ENCODE data around the gene GABPB2.
A peak's percentile ranks its signal among the peaks of the same experiment; 100 is the strongest.

The GABPB2 gene

DNA sequence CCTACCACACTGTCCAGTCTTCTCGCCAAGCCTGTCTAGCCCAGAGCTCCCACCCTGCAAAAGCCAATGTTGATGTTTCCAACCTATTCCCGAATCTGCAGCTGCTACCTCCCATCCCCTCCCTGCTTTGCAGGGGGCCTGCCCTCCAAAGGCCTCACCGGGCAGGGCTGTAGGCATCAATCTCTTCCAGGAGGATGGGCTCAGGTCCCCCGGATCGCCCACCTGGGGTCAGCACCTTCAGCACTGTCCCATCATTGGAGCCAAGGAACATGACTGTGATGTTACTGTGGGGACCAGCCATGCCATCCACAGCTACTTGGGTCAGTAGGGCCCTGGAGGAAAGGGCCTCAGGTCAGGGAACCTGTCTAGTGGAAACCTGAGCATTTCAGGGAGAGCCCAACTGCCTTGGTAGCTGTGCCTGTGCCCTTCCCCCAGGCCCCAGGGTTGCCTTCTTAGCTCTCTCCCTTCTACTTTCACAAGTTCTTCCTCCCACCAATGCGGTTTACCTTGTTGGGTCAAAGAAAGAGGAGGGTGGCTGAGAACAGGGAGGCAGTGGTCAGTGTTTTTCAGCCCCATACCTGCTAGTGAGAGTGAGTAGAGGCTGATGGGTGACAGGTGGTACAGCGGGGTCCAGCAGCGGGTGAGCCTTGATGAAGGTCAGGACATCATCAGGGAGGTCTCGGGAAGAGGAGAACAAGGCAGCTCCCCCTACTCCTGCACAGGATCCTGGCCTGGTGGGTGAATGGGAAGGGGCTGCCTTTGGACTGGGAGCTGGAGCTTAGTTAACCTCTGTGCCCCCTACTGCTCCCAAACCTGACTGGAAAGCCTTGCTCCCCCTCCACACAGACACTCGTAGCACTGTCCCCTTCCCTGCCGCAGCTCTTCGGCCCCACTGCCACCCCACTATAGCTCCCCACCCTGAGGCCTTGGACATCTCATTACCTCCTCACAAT, 65.1 kb downstream of the GABPB2 start:
- Histone ChIP-seq H2BK12ac (ENCODE audit: low read length in 2 of 2) (no peak overlapping the region), H2BK120ac (ENCODE audit: low read depth, low read length) (no peak overlapping the region), H4K91ac (ENCODE audit: low read length) (no peak overlapping the region), H3K79me1 (replicated peaks; ENCODE audit: low read length, poor library complexity, severe bottlenecking) (no peaks in the 10 kb centered on the region), H3K36me3 (ENCODE audit: control insufficient read depth in 1 of 2, insufficient read depth in 2 of 2, low read depth in 1 of 2, low read length in 2 of 2) (peaks cover 6 to 67% of the 10 kb centered on the region in 2 experiments), H4K8ac (ENCODE audit: low read length) (no peak overlapping the region), H3K18ac (ENCODE audit: low read depth in 1 of 2, low read length in 2 of 2) (no peak overlapping the region), H2AFZ (ENCODE audit: low read depth, low read length) (no peak overlapping the region), H3K27ac (ENCODE audit: low read length, poor library complexity, severe bottlenecking) (no peak overlapping the region), H2BK15ac (ENCODE audit: low read depth, poor library complexity, severe bottlenecking) (no peak overlapping the region), H3K9ac (ENCODE audit: low read length) (no peak overlapping the region), H3K4me2 (ENCODE audit: low read length, poor library complexity, severe bottlenecking) (no peak overlapping the region), H3K4me1 (ENCODE audit: control insufficient read depth, insufficient read depth, low read depth, low read length) (peaks cover 7% of the 10 kb centered on the region), H3K27me3 (ENCODE audit: control insufficient read depth in 1 of 2, insufficient read depth in 1 of 2, low read length in 2 of 2) (peaks cover 0 to 17% of the 10 kb centered on the region in 2 experiments), H3K23ac (ENCODE audit: low read length in 2 of 2) (no peak overlapping the region), H3K4me3 (ENCODE audit: insufficient read depth in 1 of 2, low read depth in 1 of 2, low read length in 2 of 2) (no peak overlapping the region), H3K14ac (ENCODE audit: low read length in 2 of 2) (no peak overlapping the region), H2AK5ac (ENCODE audit: low read length, severe bottlenecking) (no peak overlapping the region), H2BK5ac (ENCODE audit: low read depth, low read length, poor library complexity, severe bottlenecking) (no peak overlapping the region), H3K9me3 (ENCODE audit: control insufficient read depth, low read length) (no peaks in the 10 kb centered on the region), H3K4ac (ENCODE audit: low read depth in 1 of 2, low read length in 2 of 2) (no peak overlapping the region)
- DNase-seq = no peak
- 89% methylated on average over 12 of the region's 12 CpGs for WGBS

- Histone ChIP-seq H3K79me1 (replicated peaks; ENCODE audit: low read length, poor library complexity, severe bottlenecking) (no peaks in the 10 kb centered on the region), H3K14ac (ENCODE audit: low read length in 2 of 2) (no peak overlapping the region), H2AK5ac (ENCODE audit: low read length, severe bottlenecking) (no peak overlapping the region), H3K9ac (ENCODE audit: low read length) (no peak overlapping the region), H2BK12ac (ENCODE audit: low read length in 2 of 2) (no peak overlapping the region), H3K27ac (ENCODE audit: low read length, poor library complexity, severe bottlenecking) (no peak overlapping the region), H3K4me2 (ENCODE audit: low read length, poor library complexity, severe bottlenecking) (no peak overlapping the region), H3K4ac (ENCODE audit: low read depth in 1 of 2, low read length in 2 of 2) (no peak overlapping the region), H3K23ac (ENCODE audit: low read length in 2 of 2) (no peak overlapping the region), H4K91ac (ENCODE audit: low read length) (no peak overlapping the region), H3K27me3 (ENCODE audit: control insufficient read depth in 1 of 2, insufficient read depth in 1 of 2, low read length in 2 of 2) (no peaks in the 10 kb centered on the region), H2BK5ac (ENCODE audit: low read depth, low read length, poor library complexity, severe bottlenecking) (no peak overlapping the region), H2BK15ac (ENCODE audit: low read depth, poor library complexity, severe bottlenecking) (no peak overlapping the region), H3K36me3 (ENCODE audit: control insufficient read depth in 1 of 2, insufficient read depth in 2 of 2, low read depth in 1 of 2, low read length in 2 of 2) (peaks cover 6 to 64% of the 10 kb centered on the region in 2 experiments), H3K9me3 (ENCODE audit: control insufficient read depth, low read length) (no peaks in the 10 kb centered on the region), H2BK120ac (ENCODE audit: low read depth, low read length) (no peak overlapping the region), H4K8ac (ENCODE audit: low read length) (no peak overlapping the region), H3K4me1 (ENCODE audit: control insufficient read depth, insufficient read depth, low read depth, low read length) (peaks cover 3% of the 10 kb centered on the region), H2AFZ (ENCODE audit: low read depth, low read length) (no peak overlapping the region), H3K4me3 (ENCODE audit: insufficient read depth in 1 of 2, low read depth in 1 of 2, low read length in 2 of 2) (no peak overlapping the region), H3K18ac (ENCODE audit: low read depth in 1 of 2, low read length in 2 of 2) (no peak overlapping the region)
- 82% methylated on average over 5 of the region's 7 CpGs for WGBS
- no peak for DNase-seq
These were observed 67.2 kb downstream of the GABPB2 start for GRCh38 chr1:151137789-151138188.

DNA sequence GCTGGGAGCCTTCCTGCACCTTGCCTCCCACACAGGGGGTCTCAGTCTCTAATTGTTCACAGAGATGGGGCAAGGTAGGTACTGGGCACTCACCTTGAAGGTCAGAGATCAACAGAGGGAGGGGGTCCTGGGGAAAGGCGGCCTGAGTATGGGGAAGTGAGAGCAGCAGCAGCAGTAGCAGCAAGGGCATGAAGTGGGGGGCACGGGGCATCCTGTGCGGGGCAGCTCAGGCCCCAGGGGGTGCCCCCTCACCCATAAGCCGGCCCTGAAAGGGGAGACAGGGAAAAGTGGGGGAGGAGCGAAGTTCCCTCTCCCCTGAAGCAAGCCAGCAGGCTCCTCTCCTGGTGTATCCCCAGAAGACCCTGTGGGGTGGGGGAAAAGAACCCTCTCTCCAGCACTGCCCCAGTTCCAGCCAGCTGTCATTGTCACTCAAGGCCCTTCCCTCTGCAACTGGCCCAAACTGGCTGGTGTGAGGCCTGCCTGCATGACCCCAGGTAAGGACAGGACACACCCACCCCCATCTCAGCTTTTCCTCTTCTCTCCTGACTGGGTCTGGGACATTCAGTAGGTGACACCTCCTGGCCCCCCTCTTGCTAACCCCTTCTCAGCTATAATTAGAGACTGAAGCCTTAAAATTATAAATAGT, 72.0 kb downstream of the GABPB2 start:
- Histone ChIP-seq H3K18ac (ENCODE audit: low read depth in 1 of 2, low read length in 2 of 2) (no peak overlapping the region), H3K9ac (ENCODE audit: low read length) (no peak overlapping the region), H2AK5ac (ENCODE audit: low read length, severe bottlenecking) (no peak overlapping the region), H2BK12ac (ENCODE audit: low read length in 2 of 2) (no peak overlapping the region), H3K79me1 (replicated peaks; ENCODE audit: low read length, poor library complexity, severe bottlenecking) (peaks cover 3% of the 10 kb centered on the region), H2AFZ (ENCODE audit: low read depth, low read length) (no peak overlapping the region), H3K27me3 (ENCODE audit: control insufficient read depth in 1 of 2, insufficient read depth in 1 of 2, low read length in 2 of 2) (peaks cover 8 to 21% of the 10 kb centered on the region in 2 experiments), H2BK5ac (ENCODE audit: low read depth, low read length, poor library complexity, severe bottlenecking) (no peak overlapping the region), H3K9me3 (ENCODE audit: control insufficient read depth, low read length) (no peaks in the 10 kb centered on the region), H3K4me3 (ENCODE audit: insufficient read depth in 1 of 2, low read depth in 1 of 2, low read length in 2 of 2) (no peak overlapping the region), H3K14ac (ENCODE audit: low read length in 2 of 2) (no peak overlapping the region), H3K36me3 (ENCODE audit: control insufficient read depth in 1 of 2, insufficient read depth in 2 of 2, low read depth in 1 of 2, low read length in 2 of 2) (peaks cover 0 to 24% of the 10 kb centered on the region in 2 experiments), H4K8ac (ENCODE audit: low read length) (no peak overlapping the region), H4K91ac (ENCODE audit: low read length) (no peak overlapping the region), H3K4ac (ENCODE audit: low read depth in 1 of 2, low read length in 2 of 2) (peak overlapping the region in 1 of 2 experiments; percentile 47), H3K4me2 (ENCODE audit: low read length, poor library complexity, severe bottlenecking) (no peak overlapping the region), H3K27ac (ENCODE audit: low read length, poor library complexity, severe bottlenecking) (no peak overlapping the region), H2BK15ac (ENCODE audit: low read depth, poor library complexity, severe bottlenecking) (no peak overlapping the region), H3K23ac (ENCODE audit: low read length in 2 of 2) (peak overlapping the region in 1 of 2 experiments; percentile 26), H3K4me1 (ENCODE audit: control insufficient read depth, insufficient read depth, low read depth, low read length) (peaks cover 22% of the 10 kb centered on the region), H2BK120ac (ENCODE audit: low read depth, low read length) (no peak overlapping the region)
- DNase-seq = no peak
- 98% methylated on average over 3 of the region's 5 CpGs for whole genome bisulfite sequencing

GRCh38 chr1:151143057-151143435, 72.5 kb downstream of the GABPB2 start:
- no peak overlapping the region for H2BK15ac ChIP-seq (ENCODE audit: low read depth, poor library complexity, severe bottlenecking)
- H2BK5ac ChIP-seq (ENCODE audit: low read depth, low read length, poor library complexity, severe bottlenecking) = no peak overlapping the region
- H3K27ac ChIP-seq (ENCODE audit: low read length, poor library complexity, severe bottlenecking) = no peak overlapping the region
- no peak overlapping the region for H2AK5ac ChIP-seq (ENCODE audit: low read length, severe bottlenecking)
- no peak overlapping the region for H3K4ac ChIP-seq (ENCODE audit: low read depth in 1 of 2, low read length in 2 of 2)
- H3K23ac ChIP-seq (ENCODE audit: low read length in 2 of 2) = no peak overlapping the region
- H2BK12ac ChIP-seq (ENCODE audit: low read length in 2 of 2) = no peak overlapping the region
- H3K14ac ChIP-seq (ENCODE audit: low read length in 2 of 2) = no peak overlapping the region
- no peak overlapping the region for H3K4me2 ChIP-seq (ENCODE audit: low read length, poor library complexity, severe bottlenecking)
- H4K8ac ChIP-seq (ENCODE audit: low read length) = no peak overlapping the region
- H3K27me3 ChIP-seq (ENCODE audit: control insufficient read depth in 1 of 2, insufficient read depth in 1 of 2, low read length in 2 of 2) = peaks cover 8 to 21% of the 10 kb centered on the region in 2 experiments
- no peak overlapping the region for H2AFZ ChIP-seq (ENCODE audit: low read depth, low read length)
- peaks cover 0 to 19% of the 10 kb centered on the region in 2 experiments for H3K36me3 ChIP-seq (ENCODE audit: control insufficient read depth in 1 of 2, insufficient read depth in 2 of 2, low read depth in 1 of 2, low read length in 2 of 2)
- no peaks in the 10 kb centered on the region for H3K9me3 ChIP-seq (ENCODE audit: control insufficient read depth, low read length)
- no peak for DNase-seq
- H3K4me1 ChIP-seq (ENCODE audit: control insufficient read depth, insufficient read depth, low read depth, low read length) = peaks cover 22% of the 10 kb centered on the region
- no peak overlapping the region for H2BK120ac ChIP-seq (ENCODE audit: low read depth, low read length)
- WGBS = 74% methylated on average over 7 of the region's 7 CpGs
- H3K79me1 ChIP-seq (replicated peaks; ENCODE audit: low read length, poor library complexity, severe bottlenecking) = peaks cover 3% of the 10 kb centered on the region
- H3K9ac ChIP-seq (ENCODE audit: low read length) = no peak overlapping the region
- no peak overlapping the region for H3K18ac ChIP-seq (ENCODE audit: low read depth in 1 of 2, low read length in 2 of 2)
- H3K4me3 ChIP-seq (ENCODE audit: insufficient read depth in 1 of 2, low read depth in 1 of 2, low read length in 2 of 2) = no peak overlapping the region
- no peak overlapping the region for H4K91ac ChIP-seq (ENCODE audit: low read length)

Measured in mesenchymal stem cell (in vitro differentiated cells and primary cell).